CD4-positive, alpha-beta T cell treated with Interleukin-15 for 1 hour (primary cell): ENCODE data around the gene RAET1E.
"Not testable (repeated sequence)": the region's sequence is repeated elsewhere in the genome, so short reads cannot be mapped to it uniquely, and the experiment has no call there.

Experiments
- DNase-seq: peaks from one replicate; pipeline ENCODE4 v3.0.0-alpha.2; 2020

Gene RAET1E

GRCh38 chr6:149907317-149907716 is 9.4 kb upstream of the RAET1E start:
- no peak for DNase-seq

DNA sequence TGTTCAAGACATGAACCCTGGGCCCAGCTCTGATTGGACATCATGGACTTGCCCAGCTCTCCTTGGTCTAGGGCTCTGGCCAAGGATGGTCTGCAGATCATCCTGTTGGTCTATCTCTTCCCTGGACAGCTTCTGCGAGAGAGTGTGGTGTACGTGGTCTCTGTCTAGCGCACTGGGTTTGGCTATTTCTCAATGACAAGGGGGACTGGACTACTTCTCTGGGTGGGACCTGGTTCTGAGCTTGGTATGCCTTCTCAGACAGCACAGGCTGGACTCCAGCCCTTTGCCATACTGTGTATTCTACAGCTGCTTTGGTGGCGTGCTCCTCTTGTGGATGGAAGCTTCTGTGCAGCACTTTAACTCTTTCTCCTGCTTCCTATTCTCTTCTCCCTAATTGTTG is 8.5 kb upstream of the RAET1E start:
- DNase-seq, result no peak

DNA sequence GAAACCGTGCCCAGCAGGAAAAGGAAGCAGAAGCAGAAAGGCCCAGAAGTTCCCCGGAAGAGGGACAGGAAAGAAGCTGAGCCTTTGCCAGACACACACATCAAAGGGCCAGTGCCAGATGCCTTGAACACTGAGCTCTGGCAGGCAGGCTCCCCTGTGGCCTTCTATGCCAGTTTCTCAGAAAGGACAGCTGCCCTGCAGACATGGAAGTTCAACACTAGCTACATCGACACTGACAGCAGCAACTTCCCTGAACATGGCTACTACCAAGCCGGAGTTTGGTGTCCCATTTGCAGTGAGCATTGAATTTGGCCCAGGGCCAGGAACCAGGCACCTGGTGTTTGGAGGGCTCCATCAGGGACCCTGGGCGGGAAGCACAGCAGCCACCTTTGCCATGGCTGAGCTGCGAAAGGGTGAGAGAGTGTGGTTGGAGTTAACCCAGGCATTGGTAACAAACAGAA is 8.0 kb upstream of the RAET1E start:
- DNase-seq, result no peak

GRCh38 chr6:149905371-149905910 is 7.5 kb upstream of the RAET1E start:
- no peak for DNase-seq

DNA sequence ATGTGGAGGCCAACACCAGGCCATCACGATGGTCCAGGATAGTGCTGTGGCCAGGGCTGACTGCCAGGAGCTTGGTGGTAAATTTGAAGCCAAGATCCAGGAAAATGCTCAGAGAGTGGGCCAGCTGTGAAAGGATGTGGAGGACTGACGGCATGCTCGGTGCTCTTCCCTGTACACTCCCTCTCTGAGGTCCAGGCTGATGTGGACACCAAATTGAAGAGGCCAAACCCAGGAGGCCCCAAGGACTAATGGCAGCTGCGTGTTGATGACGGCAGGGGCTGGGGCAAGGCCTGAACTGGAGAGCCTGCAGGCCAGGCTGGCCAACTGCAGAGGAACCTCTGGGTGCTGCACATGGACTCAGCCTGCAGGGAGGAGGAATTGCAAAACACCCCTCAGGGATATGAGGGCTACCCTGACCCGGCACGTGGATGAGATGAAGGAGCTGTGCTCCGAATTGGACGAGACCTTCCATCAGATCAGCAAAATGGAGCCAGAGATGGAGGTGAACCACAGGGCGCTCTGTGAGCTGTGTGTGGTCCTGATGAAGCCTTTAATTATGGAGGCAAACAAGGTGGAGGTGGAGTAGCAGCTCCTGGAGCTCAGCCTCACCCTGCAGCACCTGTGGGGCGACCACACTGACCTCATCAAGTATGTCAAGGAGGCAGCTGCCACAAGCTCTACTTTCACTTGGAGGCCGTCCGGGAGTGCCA is 6.9 kb upstream of the RAET1E start:
- DNase-seq, result no peak

GRCh38 chr6:149903938-149904611 is 6.2 kb upstream of the RAET1E start:
- no peak for DNase-seq

GRCh38 chr6:149901444-149902140 is 3.7 kb upstream of the RAET1E start:
- no peak for DNase-seq

GRCh38 chr6:149900620-149901443 is 2.9 kb upstream of the RAET1E start:
- DNase-seq, result no peak

GRCh38 chr6:149899926-149900619 is 2.2 kb upstream of the RAET1E start:
- no peak for DNase-seq

- DNase-seq, result no peak
Observed at GRCh38 chr6:149899486-149899885, 1.6 kb upstream of the RAET1E start.

DNA sequence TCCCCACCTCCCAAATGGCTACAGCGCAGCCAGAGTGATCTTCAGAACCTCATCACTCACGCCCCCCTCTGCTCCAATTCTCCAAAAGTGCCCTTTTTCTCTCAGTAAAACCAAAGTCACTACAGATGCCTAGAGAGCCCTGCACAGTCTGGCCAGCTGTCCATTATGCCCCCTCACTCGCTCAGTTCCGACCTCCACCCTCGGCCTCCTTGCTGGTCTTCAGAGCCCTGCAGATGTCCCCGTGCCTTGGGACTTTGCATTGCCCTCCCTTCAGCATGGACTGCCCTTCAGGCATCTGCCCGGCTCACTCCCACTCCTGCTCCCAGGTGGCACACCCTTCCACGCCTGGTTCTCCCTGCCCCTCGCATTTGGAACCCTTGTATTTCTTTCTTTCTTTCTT is 1.1 kb upstream of the RAET1E start:
- no peak for DNase-seq

DNA sequence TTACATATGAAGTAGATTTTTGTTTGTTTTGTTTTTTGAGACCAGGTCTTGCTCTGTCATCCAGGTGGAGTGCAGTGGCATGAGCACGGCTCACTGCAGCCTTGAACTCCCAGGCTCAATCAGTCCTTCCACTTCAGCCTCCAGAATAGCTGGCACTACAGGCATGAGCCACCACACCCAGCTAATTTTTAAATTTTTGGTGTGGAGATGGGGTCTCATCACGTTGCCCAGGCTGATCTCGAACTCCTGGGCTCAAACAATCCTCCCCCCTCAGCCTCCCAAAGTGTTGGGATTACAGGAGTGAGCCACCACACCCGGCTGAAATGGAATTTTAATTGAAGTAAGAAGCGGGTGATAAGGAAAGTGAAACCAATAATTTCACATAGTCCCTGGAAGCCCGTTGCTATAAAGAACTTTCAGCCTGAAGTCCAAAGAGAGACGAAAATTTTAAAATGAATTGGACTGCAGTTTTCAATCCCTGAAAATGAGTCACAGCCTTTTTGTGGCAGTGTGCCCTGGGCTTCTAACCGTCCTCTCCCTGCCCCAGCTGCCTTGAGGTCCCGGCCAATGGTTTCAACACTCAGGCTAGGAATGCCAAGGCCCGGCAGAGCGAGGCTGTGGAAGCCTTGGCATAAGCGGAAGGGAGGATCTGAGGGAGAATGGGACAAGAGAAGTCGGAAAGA is 757 bp downstream of the RAET1E start:
- DNase-seq, result no peak

- no peak for DNase-seq
Observed at GRCh38 chr6:149896491-149896890, 1.4 kb downstream of the RAET1E start.

DNA sequence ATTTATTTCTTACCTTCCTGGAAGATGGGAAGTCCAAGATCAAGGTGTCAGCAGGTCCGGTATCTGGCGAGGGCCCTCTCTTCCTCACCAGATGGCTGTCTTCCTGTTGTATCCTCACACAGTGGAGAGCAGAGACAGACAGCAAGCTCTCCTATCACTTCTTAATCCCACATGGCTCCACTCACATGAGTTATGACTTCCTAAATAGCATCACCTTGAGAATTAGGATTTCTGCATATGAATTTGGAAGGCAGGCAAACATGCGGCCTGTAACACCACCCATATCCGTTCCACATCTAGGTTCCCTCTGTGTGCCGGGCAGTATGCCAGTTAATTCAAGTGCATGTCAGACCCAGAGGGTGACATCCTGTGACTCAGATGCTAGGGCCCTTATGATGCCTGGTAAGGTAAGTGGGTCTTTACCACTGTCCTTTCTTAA is 2.1 kb downstream of the RAET1E start:
- DNase-seq, result no peak

DNA sequence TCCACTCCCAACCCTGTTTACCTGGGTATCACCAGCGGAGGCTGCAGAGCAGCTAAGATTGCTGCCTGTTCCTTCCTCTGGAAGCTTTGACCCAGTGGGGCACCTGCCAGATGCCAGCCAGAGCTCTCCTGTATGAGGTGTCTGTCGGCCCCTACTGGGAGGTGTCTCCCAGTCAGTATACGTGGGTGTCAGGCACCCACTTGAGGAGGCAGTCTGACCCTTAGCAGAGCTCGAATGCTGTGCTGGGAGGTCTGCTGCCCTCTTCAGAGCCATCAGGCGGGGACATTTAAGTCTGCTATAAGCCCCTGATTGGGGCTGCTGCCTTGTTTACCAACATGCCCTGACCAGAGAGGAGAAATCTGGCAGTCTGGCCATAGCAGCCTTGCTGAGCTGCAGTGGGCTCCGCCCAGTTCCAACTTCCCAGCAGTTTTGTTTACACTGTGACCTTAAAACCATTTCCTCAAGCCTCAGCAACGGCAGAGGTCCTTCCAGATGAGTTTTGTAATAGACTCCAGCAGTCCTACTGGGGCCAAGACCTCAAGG is 2.8 kb downstream of the RAET1E start:
- DNase-seq, result no peak

- DNase-seq, result not testable (repeated sequence)
Observed at GRCh38 chr6:149891864-149892263, 6.0 kb downstream of the RAET1E start.

- no peak for DNase-seq
Observed at GRCh38 chr6:149891259-149891658, 6.7 kb downstream of the RAET1E start.

- DNase-seq, result no peak
Observed at GRCh38 chr6:149890629-149891045, 7.3 kb downstream of the RAET1E start.

DNA sequence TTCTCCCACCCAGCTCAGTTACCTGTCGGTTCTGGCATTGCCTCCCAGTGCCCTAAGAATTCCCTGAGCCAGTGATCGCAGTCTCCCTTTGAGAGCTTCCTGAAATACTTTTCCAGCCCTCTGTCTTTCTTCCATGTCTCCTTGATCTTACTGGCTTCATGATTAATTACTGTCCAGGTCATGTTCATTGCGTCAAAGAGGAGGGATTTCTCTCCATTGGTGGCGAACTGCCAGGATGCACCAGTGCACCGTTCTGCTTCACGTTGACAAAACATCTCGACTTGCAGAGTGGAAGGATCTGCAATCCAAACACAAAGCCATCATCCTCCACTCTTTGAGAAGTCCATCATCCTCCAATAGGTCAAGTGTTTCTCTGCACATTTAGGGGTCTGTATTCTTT is 8.6 kb downstream of the RAET1E start:
- DNase-seq, result no peak

DNA sequence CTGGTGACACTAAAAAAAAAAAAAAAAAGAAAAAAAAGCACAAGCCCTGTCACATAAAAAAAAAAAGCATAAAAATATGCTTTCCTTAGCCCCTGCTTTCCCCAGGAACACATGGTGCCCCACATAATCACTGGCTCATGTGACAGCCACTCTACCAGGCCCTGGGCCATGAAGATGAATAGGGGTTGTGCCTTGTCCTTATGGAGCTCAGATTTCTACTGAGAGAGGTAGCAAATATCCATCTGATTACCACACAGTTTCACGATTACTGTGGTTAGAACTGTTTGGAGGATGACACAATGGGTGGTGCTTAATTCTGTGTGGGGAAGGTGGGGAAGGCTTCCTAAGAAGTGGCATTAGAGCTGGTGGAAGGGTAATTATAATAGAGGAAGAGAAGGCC is 9.3 kb downstream of the RAET1E start:
- no peak for DNase-seq

- no peak for DNase-seq
Observed at GRCh38 chr6:149888093-149888492, 9.8 kb downstream of the RAET1E start.
